ENCODE data around the gene DCP1B.

DCP1B gene

DNA sequence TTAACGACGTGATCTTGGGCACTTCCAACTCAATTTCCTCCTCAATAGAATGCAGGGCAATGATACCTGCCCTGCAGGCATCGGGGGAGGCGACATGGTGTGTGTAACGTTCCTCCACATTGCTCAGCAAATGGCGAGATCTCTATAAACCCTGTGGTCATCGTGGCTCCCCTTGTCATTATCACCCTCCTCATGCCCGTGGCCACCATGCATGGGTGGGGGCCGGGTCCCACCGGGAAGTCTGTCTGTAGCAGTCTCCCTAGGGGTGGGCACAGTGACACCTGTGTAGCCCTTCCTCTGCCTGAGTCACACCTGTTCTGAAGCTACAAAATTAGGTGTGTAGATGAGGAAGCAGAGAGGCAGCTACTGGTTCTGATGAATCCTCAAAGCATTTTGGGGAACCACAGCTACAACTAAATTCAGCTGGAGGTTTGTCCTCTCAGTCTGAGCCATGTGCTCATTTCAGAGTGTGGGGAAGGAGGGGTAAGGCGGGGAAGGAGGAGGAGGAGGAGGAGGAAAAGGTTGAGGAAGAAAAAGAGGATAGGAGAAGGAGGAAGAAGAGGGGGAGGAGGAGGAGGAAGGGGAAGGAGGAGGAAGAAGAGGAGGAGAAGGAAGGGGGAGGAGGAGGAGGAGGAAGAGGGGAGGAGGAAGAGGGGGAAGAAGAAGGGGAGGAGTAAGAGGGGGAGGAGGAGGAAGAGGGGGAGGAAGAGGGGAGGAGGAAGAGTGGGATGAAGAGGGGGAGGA, 74.8 kb downstream of the DCP1B start:
- no peak for TF ChIP-seq TAF1 (IDR thresholded peaks at IDR 0.05; ENCODE audit: borderline replicate concordance, insufficient read depth, low read length)
- no peak for TF ChIP-seq POLR2AphosphoS5 (IDR thresholded peaks at IDR 0.05; ENCODE audit: low read depth, low read length)
- TF ChIP-seq FOXP2 (optimal IDR thresholded peaks at IDR 0.05; ENCODE audit: borderline replicate concordance, extremely low read depth, extremely low read length, insufficient read depth), result no peak
- TF ChIP-seq REST (IDR thresholded peaks at IDR 0.05; ENCODE audit: insufficient read depth in 1 of 2, low read depth in 2 of 2, low read length in 2 of 2), result no peak
- TF ChIP-seq SIN3A (IDR thresholded peaks at IDR 0.05; ENCODE audit: borderline replicate concordance, insufficient read depth, low read length), result no peak

DNA sequence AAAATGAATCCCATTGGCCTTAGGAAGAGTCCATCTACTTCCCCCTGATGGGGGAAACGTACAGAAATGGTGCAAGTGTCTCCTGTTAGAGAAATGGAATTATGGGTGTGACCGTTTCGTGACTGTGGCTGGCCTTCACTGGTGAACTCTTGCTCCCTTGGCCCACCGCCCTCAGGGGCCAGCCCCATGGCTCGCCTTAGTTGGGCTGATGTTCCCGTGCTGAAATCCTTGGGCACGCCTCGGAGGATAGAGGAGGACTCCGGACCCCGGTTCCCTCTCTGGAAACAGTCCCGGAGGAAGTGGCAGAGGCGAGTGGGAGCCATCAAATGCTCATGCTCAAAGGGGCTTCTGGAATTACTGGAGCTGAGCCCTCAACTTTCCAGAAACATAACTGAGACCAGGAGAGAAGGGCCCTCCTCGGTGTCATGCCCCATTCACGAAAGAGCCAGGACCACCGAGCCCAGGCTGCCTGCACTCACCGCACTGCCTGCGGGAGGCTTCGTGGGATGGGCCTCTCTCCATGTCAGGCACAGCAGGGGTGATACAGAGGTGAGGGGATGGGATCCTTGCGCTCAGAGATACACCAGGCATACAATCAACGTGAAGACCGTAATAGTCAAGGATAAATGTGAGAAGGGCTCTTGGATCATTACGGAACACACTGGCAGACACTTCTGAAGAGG, 75.7 kb downstream of the DCP1B start:
- TF ChIP-seq REST (IDR thresholded peaks at IDR 0.05; ENCODE audit: insufficient read depth in 1 of 2, low read depth in 2 of 2, low read length in 2 of 2) (no peak), SIN3A (IDR thresholded peaks at IDR 0.05; ENCODE audit: borderline replicate concordance, insufficient read depth, low read length) (no peak), TAF1 (IDR thresholded peaks at IDR 0.05; ENCODE audit: borderline replicate concordance, insufficient read depth, low read length) (no peak), POLR2AphosphoS5 (IDR thresholded peaks at IDR 0.05; ENCODE audit: low read depth, low read length) (no peak), FOXP2 (optimal IDR thresholded peaks at IDR 0.05; ENCODE audit: borderline replicate concordance, extremely low read depth, extremely low read length, insufficient read depth) (no peak)

GRCh38 chr12:1927751-1928351, 76.4 kb downstream of the DCP1B start:
- TF ChIP-seq REST (IDR thresholded peaks at IDR 0.05; ENCODE audit: insufficient read depth in 1 of 2, low read depth in 2 of 2, low read length in 2 of 2) (no peak), SIN3A (IDR thresholded peaks at IDR 0.05; ENCODE audit: borderline replicate concordance, insufficient read depth, low read length) (no peak), POLR2AphosphoS5 (IDR thresholded peaks at IDR 0.05; ENCODE audit: low read depth, low read length) (no peak)

- TF ChIP-seq TAF1 (IDR thresholded peaks at IDR 0.05; ENCODE audit: borderline replicate concordance, insufficient read depth, low read length) (no peak), REST (IDR thresholded peaks at IDR 0.05; ENCODE audit: insufficient read depth in 1 of 2, low read depth in 2 of 2, low read length in 2 of 2) (no peak), SIN3A (IDR thresholded peaks at IDR 0.05; ENCODE audit: borderline replicate concordance, insufficient read depth, low read length) (no peak), FOXP2 (optimal IDR thresholded peaks at IDR 0.05; ENCODE audit: borderline replicate concordance, extremely low read depth, extremely low read length, insufficient read depth) (no peak), POLR2AphosphoS5 (IDR thresholded peaks at IDR 0.05; ENCODE audit: low read depth, low read length) (no peak)
Measured at GRCh38 chr12:1927051-1927680, 77.1 kb downstream of the DCP1B start.

Measured in PFSK-1 (cell line).